ENCODE measurements around the gene RIMKLB.
"Not testable (repeated sequence)": the region's sequence is repeated elsewhere in the genome, so short reads cannot be mapped to it uniquely, and the experiment has no call there.

Gene RIMKLB

GRCh38 chr12:8780389-8780788 lies 82.6 kb downstream of the RIMKLB start:
- DNase-seq (ENCODE audit: extremely low read depth, low read depth) = no peak

GRCh38 chr12:8781381-8782127 lies 83.8 kb downstream of the RIMKLB start:
- DNase-seq (ENCODE audit: extremely low read depth, low read depth) = no peak
- TF ChIP-seq CTCF (IDR thresholded peaks at IDR 0.05; ENCODE audit: low read depth, low read length) = no peak

More at GRCh38 chr12:8780389-8780788, 82.6 kb downstream of the RIMKLB start:
- peak; percentile 17 for TF ChIP-seq CTCF (IDR thresholded peaks at IDR 0.05; ENCODE audit: low read depth, low read length)

GRCh38 chr12:8784290-8784888 lies 86.6 kb downstream of the RIMKLB start:
- no peak for DNase-seq (ENCODE audit: extremely low read depth, low read depth)
- TF ChIP-seq CTCF (IDR thresholded peaks at IDR 0.05; ENCODE audit: low read depth, low read length) = no peak

GRCh38 chr12:8785499-8785898 lies 87.7 kb downstream of the RIMKLB start:
- no peak for TF ChIP-seq CTCF (IDR thresholded peaks at IDR 0.05; ENCODE audit: low read depth, low read length)
- DNase-seq (ENCODE audit: extremely low read depth, low read depth) = no peak

- DNase-seq (ENCODE audit: extremely low read depth, low read depth) = not testable (repeated sequence)
Observed at GRCh38 chr12:8787206-8787605, 89.4 kb downstream of the RIMKLB start.

GRCh38 chr12:8788706-8789105 lies 90.9 kb downstream of the RIMKLB start:
- DNase-seq (ENCODE audit: extremely low read depth, low read depth) = not testable (repeated sequence)

- not testable (repeated sequence) for DNase-seq (ENCODE audit: extremely low read depth, low read depth)
Observed at GRCh38 chr12:8789341-8790013, 91.7 kb downstream of the RIMKLB start.

- not testable (repeated sequence) for DNase-seq (ENCODE audit: extremely low read depth, low read depth)
Observed at GRCh38 chr12:8793226-8793625, 95.4 kb downstream of the RIMKLB start.

GRCh38 chr12:8794611-8795010 lies 96.8 kb downstream of the RIMKLB start:
- DNase-seq (ENCODE audit: extremely low read depth, low read depth) = not testable (repeated sequence)
